Hematopoietic multipotent progenitor cell treated with erythropoietin and hydrocortisone succinate and interleukin-3 and kit ligand, for 8 days (in vitro differentiated cells): ENCODE measurements around the gene CSTF1.
"Not testable (repeated sequence)": the region's sequence is repeated elsewhere in the genome, so short reads cannot be mapped to it uniquely, and the experiment has no call there.

Source experiments
- DNase-seq: peaks from one replicate; pipeline ENCODE4 v3.0.0-alpha.2; 2015

Gene CSTF1

DNA sequence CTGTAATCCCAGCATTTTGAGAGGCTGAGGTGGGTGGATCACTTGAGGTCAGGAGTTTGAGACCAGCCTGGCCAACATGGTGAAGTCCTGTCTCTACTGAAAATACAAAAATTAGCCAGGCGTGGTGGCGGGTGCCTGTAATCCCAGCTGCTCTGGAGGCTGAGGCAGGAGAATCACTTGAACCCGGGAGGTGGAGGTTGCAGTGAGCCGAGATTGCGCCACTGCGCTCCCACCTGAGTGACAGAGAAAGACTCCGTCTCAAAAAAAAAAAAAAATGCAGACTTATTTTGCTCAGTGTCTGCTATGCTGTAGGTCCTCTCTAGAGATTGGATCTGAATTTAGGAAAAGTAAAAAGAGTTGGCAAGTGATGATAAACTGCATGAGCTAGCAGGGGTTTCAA, 18.8 kb downstream of the CSTF1 start:
- DNase-seq, result not testable (repeated sequence)

DNA sequence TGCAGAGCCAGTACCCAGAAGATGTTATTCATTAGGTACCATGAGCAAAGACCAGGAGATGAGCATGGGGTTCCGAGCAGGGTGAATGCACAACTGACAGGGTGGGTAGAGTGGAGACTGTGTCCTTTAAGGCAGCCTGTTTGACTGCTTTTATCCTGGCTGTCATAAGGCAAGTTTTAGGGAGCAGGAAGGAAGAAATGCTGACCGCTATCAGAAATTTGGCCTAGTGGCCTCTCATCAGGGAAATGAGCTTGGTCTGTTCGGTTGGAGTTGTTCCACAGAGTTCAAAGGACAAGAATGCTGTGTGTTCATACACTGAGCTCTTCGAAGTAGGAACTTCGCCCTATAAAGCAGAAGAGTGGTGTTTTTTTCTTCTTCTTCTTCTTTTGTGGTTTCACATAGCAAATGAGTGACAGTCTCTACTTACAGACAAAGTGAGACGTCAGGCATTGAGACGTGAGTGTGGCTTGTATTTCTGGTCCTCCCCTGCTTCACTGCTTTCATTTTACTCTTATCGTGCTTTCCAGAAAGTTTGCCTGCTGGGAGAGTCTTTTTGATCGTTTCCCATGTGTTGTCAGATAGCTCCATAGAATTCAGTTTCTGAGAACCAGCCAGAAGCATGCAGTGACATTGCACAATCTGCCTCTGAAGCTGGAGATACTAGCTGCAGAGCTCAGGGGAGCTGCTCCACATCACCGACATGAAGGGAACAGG, 19.5 kb downstream of the CSTF1 start, which contains the start of gene CASS4:
Gene CASS4, plus strand, starts transcription at position 502 of the 714 bp plus-strand sequence. Its CDS starts 199 bp downstream, at position 701.
- peak; percentile 99 for DNase-seq

DNA sequence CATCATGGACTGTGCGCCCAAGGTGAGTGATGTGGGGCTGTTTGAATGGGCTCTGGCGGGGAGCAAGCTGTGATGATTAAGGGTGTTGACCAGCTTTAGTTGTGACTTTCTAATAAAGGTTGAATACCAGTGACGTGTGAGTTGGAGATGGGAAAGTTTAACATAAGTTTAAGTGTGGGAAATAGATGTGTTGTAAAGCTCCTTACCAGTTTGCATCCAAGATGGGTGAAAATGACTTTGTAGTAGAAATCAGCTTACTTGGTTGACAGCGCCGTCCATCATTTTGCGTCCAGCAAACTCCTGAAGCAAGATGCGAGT, 20.0 kb downstream of the CSTF1 start:
- DNase-seq, result no peak

DNA sequence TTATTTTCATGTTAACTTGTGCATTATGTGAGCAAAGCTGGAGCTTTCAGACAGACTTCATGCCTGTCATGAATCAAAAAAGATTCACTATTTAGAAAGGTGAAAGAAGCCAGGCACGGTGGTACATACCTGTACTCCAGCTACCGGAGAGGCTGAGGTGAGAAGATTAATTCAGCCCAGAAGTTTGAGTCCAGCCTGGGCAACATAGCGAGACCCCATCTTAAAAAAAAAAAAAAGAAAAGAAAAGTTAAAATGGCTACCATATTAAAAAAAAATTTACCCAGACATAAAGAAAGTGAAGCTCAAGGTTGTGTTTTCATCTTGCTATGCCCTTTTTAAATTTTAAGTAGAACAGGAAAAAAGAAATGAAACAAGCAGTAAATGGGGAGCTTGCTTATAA, 20.5 kb downstream of the CSTF1 start:
- DNase-seq, result no peak

DNA sequence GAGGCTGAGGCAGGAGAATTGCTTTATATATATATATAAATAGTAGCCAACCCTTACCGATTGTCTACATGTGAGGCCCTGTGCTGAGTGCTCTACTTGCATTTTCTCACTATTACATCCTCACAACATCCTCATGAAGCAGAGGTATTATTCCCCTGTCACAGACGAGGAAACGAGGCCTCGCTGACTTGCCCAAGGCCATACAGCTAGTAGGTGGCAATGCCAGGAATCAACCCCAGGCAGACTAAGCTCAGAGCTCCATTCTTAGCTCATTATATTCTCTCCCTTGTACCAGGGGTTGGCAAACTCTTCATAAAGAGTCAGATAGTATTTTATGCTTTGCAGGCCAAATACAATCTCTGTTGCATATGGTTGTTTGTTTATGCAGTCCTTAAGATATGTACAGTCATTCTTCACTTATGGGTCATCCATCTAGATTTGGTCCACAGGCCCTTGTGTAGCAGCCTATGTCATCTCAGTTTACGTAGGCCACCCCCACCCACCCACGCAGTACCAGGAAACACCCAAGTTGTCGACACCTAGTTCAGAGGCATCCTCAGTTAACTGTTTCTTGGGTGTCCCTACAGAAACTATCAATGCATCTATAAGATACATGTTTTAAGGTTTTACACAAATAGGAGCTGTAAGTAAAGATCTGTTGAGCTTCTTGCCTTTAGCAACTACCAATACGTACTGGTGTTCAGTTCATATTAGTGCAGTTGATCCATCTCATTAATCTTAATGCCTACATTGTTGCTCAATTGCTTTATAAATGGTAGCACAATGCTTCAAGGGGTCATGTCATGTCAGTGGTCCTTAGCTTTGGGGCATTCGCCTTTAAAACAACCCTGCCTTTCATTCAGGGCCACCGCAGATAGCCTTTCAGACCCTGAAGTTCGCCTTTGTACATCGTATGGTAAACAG, 22.7 kb downstream of the CSTF1 start:
- DNase-seq, result peak; percentile 29

DNA sequence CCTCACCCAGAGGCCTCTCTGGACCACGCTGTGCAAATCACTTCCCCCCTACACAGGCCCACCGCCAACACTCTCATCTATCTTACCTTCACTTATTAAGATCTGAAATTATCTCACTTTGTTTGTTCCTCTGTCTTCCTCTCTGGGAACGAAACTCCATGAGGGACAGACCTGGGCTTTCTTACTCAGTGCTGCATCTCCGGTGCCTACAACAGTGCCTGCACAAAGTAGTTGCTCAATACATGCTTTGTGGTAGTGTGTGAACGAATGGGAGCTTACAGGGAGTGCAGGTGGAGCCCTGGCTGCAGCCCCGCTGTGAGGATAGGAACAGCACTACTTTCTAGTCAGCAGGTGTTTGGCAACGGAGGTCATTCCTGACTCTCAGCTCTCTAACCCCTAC, 25.0 kb downstream of the CSTF1 start:
- no peak for DNase-seq

DNA sequence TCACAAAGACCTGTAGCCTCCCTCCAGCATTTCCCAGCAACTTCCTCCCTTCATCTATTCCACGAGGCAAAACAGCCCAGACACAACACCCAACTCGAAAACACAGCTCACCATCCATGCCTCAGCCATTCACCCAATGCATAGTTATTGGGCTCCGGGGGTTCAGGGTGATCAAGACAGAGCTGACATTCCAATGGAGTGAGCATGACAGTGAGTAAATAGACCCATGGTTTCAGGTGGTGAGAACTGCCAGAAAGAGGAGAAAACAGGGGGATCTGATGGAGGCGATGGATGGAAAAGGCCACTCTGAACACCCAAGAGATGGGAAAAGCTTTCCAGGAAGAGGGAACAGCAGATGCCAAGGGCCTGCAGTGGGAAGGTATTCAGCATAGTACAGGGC, 25.5 kb downstream of the CSTF1 start:
- no peak for DNase-seq

DNA sequence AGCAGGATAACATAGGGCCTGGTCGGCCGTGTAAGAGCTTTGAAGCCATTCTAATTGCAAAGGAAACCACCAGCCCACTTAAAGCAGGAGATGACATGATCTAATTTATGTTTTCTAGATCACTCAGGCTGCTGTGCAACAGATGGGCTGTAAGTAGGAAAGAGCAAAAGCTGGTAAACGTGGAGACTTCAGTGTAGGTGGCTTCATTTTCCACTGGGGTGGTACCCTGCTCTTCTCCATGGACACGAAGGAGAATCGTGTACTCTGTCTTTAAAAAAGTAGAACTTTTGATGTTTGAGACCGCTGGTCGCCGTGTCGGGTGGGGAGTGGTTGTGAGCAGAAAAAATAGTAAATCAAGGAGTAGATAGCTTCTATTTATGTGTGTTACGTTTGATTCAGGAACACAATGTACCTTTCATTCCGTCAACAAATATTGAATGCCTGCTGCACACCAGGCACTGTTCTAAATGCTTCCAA, 26.0 kb downstream of the CSTF1 start:
- no peak for DNase-seq

DNA sequence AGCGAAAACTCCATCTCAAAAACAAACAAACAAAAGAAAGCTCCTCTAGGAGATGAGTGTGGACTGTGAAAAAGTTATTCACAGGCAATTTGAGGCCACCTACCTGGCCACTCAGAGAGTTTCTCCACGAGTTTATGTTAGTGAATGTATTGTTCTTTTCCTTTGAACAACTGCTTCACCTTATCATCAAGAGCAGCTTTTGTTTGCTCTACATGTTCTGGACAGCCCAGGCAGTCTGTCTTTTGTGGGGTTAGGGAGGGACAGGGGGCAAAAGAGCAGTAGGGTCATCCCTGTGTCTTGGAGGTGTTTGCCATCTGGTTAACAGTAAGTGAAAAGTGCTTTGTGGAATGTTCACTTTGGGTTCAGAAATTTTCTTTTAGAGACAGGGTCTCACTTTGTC, 27.6 kb downstream of the CSTF1 start:
- DNase-seq, result peak; percentile 24

DNA sequence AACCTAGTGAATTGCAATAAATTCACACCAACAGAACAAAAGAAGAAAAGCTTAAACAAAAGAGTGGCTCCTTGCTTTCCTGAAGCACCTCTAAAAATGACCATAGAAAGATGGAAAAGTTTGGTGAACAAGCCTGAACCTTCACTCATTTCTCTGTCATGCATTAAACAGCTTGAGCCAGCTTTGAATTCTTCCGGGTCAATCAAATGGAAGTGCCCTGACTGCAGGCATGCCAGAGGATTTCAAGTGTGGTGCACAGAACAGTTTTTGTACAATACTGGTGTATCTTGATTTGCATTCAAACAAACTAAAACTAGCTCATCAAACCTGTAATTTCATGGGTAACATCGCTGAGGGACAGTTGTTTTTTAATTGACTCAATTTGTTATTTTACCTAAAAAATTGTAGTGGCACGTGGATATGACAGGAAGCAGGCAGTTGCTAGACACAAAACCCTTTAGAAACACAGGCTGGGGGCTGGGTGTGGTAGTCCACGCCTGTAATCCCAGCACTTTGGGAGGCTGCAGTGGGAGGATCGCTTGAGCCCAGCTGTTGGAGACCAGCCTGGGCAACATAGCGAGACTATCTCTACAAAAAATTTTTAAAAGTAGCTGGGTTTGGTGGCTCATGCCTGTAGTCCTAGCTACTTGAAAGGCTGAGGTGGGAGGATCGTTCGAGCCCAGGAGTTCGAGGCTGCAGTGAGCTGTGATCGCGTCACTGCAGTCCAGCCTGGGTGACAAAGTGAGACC, 28.7 kb downstream of the CSTF1 start:
- no peak for DNase-seq

DNA sequence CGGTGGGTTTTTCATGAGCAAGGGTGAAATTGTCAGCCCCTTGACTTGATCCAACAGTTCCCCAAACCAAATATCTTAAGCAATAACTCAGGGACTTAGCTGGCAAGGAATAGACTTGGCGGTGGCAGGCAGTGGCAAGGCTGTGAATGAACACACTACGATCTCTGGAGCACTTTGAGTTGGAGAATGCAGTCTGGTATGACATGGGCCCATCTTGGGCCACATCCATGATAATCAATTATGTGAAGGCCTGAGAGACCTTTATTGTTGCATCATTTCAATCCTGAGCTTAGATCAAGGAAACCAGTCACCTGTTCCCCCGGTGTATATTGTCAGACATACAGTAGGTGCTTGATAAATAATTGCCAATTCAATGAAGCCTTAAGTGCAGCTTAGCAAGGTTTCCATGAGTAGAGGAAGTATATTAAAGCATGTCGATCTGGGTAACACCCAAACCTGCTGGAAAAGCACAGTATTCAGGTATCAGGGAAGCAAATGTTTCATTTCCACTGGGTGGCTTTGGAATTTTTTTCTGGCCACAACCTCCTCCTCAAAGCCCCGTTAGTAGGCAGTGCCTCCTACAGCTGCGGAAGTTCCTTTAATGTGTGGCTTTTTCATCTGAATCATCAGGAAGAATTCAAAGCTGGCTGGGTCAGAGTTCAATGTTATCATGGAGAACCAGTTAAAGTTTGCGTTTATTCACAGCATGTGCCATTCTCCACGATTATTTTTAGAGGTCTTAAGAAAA, 29.8 kb downstream of the CSTF1 start:
- peak; percentile 19 for DNase-seq

DNA sequence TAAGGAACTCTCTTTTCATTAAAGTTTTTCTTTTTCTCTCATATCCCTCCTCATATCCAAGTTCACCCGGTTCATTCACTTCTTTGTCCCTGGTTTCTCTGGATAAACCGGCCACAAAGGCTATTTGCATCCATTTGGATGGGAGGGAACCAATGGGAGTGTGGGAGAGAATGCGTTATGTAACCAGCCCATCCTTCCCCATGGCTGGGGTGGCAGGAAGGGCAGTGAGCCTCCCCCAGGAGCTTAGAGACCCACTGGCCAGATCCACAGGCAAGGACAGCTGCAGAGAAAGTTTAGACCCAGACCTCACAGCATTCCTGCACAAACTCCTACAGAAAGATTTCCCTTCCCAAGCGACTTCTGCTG, 30.4 kb downstream of the CSTF1 start:
- DNase-seq, result no peak

DNA sequence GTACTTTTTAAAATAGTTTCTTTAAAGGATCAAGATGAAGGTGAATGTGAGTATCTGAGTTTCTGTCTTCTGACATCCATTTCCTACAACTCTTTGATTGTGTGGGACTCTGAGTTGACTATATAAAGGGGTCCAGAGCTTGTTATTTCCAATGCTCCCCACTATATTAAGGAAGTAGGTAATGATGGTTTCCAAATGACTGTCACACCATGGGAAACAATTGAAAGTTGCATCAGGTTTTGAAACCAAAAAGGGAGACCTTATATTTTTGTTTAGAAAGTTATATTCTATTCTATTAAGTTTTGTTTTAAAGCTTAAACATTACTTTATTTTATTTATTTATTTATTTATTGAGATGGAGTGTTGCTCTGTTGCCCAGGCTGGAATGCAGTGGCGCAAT, 30.8 kb downstream of the CSTF1 start:
- no peak for DNase-seq

DNA sequence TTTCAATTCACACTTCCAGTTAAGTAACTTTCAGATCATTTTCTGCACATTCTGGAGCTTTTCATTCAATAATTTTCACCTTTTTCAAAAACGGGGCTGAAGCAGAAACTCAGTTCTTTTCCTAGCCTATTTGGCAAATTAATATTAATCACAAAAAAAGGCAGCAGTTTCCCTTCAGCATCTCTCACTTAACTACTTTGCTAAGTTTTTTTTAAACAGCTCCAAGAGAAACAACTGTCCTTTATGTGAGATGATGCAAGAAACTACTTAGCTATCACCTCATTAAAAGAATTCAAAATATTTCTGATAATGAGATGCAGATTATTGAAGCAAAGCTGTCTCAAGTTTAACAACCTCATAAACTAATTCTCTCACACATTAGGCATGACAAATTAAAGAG, 31.4 kb downstream of the CSTF1 start:
- no peak for DNase-seq

DNA sequence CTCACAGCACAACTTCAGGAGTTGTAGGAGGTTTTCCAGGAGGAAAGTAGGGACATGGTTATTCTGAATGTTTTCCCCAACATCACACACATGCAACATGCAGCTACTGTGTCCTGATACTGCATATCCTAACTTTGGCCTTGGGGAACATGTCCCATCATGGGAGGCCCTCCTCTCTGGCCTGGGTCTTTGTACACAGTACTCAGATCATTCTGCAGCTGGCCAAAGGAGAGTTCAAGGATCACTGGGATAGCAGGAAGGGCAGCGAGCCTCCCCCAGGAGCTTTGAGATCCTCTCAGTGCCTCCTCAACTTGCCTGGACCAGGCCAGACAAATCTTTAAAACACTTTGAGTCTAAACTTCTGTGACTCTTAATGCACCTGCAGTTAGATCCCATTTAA, 32.5 kb downstream of the CSTF1 start:
- DNase-seq, result no peak

DNA sequence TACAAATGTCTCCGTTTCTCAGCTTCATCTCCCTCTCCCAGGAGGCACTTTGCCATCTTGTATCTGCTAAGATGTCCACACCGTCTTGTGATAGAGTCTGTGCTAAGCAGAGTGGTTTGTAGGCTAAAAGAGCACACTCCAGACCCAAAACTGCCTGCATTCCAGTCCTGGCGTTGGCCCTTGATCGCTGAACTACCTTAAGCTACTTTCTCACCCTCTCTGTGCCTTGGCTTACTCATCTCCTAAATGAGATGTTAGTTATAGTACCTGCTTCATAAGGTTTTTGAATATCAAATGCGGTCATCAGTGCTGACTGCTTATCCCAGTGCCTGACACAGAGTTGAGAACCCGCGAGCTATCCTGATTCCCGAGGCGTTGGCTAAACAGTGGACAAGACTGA, 33.6 kb downstream of the CSTF1 start:
- DNase-seq, result no peak

DNA sequence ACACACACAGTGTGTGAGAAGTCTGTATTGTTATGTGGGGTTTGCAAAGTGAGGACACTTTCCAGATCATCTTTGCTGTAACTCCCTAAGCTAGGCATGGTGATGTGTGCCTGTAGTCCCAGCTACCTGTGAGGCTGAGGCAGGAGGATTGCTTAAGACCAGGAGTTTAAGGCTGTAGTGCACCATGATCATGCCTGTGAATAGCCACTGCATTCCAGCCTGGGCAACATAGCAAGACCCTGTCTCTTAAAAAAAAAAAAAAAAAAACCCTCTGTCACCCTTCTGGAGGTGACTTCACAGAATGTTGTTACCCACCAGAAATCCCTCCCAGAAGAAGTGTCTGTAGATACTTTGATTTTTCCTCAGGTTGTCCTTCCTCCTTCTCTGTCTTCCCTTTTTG, 34.5 kb downstream of the CSTF1 start:
- DNase-seq, result no peak

DNA sequence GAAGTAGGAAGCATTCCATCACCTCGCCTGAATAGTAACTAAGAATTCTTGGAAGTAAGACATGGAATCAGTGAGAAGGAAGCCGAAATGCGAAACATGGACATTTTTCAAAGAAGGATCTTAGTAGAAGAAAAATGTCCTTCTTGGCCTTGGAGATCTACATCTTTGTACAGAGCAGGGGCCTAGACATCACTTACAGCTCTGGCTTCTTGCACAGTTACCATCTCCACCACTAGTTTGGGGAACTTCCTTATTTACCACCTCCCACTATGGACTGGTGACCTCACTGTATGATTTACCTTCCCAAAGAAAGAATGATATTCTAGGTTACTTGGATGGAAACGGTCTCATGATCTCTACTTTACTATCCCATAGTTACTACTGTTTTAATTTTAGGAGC, 35.4 kb downstream of the CSTF1 start:
- DNase-seq, result no peak

DNA sequence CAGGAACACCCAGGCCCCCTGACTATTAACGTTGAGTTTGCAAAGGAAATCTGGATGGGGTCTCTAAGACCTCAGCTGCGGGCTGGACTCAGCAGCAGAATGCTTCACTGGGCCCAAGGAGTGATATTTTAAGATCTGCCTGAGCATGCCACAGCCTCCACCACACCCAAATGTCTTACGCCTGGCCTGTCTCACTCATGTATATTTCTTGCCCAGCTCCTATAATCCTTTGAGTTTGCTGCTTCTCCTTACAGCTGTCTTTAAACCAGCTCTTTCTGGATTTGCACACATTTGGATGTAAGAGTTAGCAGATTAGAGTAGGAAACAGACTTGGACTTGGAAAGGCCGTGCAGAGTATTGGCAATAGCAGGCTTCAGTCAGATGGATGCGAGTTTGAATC, 36.0 kb downstream of the CSTF1 start:
- DNase-seq, result no peak

DNA sequence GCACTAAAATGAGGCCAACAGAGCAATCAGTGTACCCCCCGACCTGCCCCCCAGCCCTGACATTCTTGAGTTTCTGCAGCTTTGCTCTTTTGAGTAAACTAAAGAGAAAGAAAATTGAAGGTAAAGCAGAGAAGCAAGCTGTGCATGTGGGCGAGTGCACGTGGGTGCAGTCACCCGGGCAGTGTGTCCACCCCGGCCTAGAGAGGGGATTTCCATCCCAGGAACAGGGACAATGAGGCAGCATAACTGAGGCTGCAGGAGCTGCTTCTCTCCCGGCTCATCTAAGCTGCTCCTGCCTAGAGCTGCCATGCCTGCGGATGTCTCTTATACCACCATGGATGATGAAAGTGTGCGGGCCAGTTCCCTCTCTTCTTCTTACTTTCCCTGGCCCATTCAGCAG, 36.4 kb downstream of the CSTF1 start:
- no peak for DNase-seq

DNA sequence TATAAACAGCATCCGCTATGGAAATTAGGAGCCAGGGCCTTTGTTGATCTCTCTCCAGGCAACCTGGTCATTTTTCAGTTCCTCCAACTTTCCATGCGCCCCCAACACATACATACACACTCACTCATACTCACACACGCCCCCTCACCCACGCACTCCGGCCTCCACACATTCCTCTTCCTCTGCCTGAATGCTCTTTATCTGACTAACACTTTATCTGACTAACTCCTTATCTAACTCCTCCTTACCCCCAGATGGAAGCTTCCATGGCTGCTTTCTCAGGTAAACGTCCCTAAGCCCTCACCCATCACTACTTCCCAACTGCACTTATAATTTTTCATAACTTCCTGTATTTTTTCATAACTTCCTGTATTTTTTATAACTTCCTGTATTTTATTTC, 37.1 kb downstream of the CSTF1 start:
- DNase-seq, result peak; percentile 37

DNA sequence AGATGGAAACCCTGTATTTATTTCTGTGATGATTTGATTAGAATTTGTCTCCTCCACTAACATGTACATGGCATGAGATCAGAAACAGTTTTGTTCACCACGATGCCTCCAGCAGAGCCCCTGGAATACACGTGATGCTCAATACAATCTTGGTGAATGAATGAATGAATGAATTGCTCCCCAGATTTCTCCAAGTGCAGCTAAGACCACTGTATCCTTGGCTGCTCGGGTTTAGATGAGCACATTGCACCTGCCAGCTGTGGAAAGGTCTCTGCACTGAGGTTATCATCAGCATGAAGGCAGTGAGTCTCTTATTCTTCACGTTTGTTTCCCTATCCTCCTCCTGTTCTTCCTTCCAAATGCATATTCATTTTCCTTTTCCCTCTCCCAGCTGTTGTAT, 37.5 kb downstream of the CSTF1 start:
- no peak for DNase-seq

DNA sequence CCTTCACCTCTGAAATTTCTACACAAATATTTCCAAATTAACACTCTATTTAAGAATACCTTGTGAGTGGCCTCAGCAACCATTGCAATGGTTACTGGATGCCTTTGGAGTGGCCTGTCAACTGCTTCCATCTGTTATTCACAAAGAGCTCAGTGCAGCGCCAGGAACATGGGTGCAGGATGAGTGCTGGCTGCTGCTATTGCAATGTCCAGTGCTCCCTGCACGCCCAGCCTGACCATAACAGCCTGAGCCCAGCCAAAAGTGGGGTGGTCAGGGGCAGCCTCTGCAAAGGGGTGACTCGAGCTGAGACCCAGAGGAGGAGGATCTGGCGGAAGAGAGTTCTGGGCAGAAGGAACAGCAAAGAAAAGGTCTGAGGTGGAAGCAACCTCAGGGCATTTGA, 38.0 kb downstream of the CSTF1 start:
- DNase-seq, result no peak
